Memory B cell (primary cell): ENCODE data around the gene CFAP74.

ENCODE experiments used
- ATAC-seq: fragments of 150-1000 bp; cut with Tn5 transposase; 2 replicates; pipeline ENCODE4 v1.10.0; 2021; ENCODE audit warnings: low read depth, mild to moderate bottlenecking, moderate library complexity
- DNase-seq, 2 donors: peaks; one replicate each; pipeline ENCODE4 v3.0.0; 2022; ENCODE audit warnings: low spot score in 2 of 2
- H3K27ac Mint-ChIP-seq: one replicate; pipeline ENCODE4 v1.8.0; 2022; ENCODE audit warnings: mild to moderate bottlenecking, moderate library complexity, mixed read lengths
- H3K27me3 Mint-ChIP-seq: one replicate; pipeline ENCODE4 v1.8.0; 2022; ENCODE audit warnings: mixed read lengths
- H3K36me3 Mint-ChIP-seq: one replicate; pipeline ENCODE4 v1.8.0; 2022; ENCODE audit warnings: mild to moderate bottlenecking, mixed read lengths
- H3K4me1 Mint-ChIP-seq: one replicate; pipeline ENCODE4 v1.8.0; 2022; ENCODE audit warnings: mixed read lengths
- H3K4me3 Mint-ChIP-seq: one replicate; pipeline ENCODE4 v1.8.0; 2022; ENCODE audit warnings: mild to moderate bottlenecking, moderate library complexity, mixed read lengths
- H3K9me3 Mint-ChIP-seq: one replicate; pipeline ENCODE4 v1.8.0; 2022; ENCODE audit warnings: mixed read lengths

Gene CFAP74

DNA sequence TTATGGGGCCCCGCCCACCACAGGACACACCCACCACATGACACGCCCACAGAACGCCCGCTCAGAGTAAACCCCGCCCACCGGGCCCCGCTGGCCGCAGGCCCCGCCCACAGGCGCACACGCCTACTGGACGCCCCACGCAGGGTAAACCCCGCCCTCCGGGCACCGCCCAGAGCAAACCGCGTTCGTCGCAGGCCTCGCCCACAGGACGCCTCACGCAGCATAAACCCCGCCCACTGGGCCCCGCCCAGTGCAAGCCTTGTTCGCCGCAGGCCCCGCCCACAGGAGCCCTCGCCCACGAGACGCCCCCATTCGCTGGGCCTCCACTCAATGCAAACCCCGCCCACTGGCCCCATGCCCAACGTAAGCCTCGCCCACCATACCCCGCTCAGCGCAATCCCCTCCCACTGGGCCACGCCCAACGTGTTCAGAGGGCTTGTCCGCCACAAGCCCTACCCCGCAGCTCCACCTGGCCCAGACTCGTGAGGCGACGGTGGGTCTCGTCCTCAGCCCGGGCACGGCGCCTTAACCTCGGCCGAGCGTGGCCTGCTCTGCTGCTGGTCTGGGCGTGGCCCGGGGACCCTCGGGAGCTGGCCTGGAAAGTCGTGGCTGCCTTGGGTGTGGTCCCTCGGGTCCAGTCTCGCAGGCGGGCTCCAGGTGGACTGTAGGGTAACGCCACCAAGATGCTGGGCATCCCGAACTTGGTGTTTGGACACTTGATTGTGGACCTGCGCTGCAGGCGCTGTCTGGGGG lies 84.1 kb downstream of the CFAP74 start:
- peak; percentile 83 for ATAC-seq
- Mint-ChIP-seq H3K4me1 (peaks cover 3% of the 10 kb centered on the region), H3K36me3 (no peaks in the 10 kb centered on the region), H3K4me3 (peak overlapping the region; percentile 59), H3K27ac (no peak overlapping the region), H3K9me3 (no peaks in the 10 kb centered on the region), H3K27me3 (peaks cover 4% of the 10 kb centered on the region)
- DNase-seq: peak; percentile 100

DNA sequence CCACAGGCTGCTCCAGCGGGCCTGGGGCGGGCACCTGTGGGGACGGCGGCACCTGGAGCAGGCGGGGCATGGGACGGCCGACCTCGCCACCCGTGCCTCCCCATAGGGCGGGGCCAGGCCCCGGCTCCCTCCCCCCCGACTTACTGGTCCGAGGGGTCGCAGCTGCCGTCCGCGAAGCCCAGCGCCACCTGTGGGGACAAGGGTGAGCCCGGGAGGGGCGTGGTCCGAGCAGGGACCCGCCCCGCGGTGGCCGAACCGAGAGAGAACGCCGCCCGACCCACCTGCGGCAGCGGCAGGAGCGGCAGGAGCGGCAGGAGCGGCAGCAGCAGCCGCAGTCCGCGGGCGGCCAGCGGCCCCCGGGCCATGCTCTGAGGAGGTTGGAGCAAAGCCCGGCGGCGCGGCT lies 84.7 kb downstream of the CFAP74 start, which contains the start of gene TMEM52:
TSS of gene TMEM52 (minus strand) at position 379 of the 403 bp plus-strand sequence. CDS start at position 365, 14 bp downstream.
- Mint-ChIP-seq H3K27ac (no peak within 1 kb of the TSS), H3K27me3 (peaks cover 4% of the 10 kb centered on the region), H3K36me3 (no peaks in the 10 kb centered on the region), H3K4me1 (peaks cover 3% of the 10 kb centered on the region), H3K4me3 (peak within 1 kb of the TSS; percentile 59), H3K9me3 (no peaks in the 10 kb centered on the region)
- DNase-seq: no peak
- peak; percentile 18 for ATAC-seq

DNA sequence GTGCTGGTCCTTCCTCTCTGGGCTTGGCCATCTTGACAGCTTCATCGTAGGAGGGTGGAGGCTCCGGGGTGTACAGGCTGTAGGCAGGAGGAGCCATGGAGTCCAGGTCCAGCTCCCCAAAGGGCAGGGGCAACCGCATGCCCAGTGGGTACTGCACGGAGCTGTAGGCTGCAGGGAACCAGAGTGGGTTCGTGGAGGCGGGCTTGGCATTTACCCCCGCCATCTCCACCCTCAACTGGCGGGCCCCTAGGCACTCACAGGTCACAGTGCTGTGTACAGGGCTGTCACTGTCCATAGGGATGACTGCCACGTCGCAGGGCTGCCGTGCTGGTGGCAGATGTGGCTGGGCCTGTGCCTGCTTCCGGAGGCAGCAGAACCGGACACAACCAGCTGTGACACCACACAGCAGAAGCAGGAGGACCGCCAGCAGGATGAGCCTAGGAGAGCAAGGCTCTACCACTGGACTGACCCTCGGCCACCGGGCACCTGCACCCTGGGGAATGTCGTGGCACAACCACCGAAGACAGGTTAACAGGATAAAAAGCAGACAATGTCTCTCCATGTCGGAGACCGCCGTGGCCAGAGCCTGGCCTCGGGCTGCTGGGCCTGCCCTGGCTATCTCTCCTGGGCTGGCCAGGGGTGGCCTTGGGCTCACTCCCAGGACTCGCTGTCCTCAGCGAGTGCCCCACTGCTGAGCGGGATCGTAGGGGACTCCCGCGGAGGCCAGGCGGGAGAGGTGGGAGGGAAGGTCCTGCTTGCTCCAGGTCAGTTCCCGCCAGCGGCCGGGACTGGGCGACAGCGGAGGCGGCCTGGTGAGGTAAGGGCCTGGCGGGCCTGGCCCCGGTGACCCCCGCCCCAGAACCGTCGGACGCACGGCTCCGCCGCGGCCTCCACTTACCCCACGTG lies 85.3 kb downstream of the CFAP74 start:
- H3K27ac Mint-ChIP-seq: no peak overlapping the region
- peak overlapping the region; percentile 53 for H3K4me3 Mint-ChIP-seq
- ATAC-seq: no peak
- no peaks in the 10 kb centered on the region for H3K9me3 Mint-ChIP-seq
- no peaks in the 10 kb centered on the region for H3K36me3 Mint-ChIP-seq
- H3K4me1 Mint-ChIP-seq: peaks cover 3% of the 10 kb centered on the region
- peaks cover 5% of the 10 kb centered on the region for H3K27me3 Mint-ChIP-seq
- DNase-seq: no peak

DNA sequence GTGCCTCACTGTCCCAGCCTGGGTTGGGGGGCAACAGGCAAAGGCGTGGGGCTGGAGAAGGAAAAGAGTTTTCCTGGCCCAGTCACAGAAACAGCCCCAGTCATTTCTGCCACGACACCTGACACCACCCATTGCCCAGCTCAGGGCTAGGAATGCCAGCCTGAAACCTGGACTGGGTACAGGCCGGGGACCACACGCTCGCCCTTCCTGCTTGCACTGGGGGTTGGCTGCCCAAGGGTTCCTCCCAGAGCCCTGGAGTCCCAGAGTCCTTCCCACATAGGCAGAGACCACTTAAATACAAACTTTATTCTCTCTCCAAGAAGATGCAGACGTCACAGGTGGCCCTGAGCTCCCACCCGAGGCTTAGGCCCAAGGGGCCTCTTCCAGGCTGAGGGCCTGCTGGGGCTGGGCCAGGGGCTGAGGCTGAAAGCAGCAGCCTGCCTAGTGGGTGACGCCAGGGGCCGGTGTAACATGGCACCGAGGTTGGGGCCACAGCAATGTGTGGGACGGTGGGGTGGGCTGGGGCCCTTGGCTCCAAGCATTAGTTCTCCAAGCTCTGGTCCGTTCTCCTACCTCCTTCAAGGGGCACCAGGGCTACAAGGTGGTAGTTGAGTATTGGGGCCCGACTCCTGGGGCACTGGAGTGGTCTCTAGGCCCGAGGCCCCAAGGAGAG lies 86.1 kb downstream of the CFAP74 start:
- peaks cover 3% of the 10 kb centered on the region for H3K4me1 Mint-ChIP-seq
- no peak for ATAC-seq
- H3K4me3 Mint-ChIP-seq: peak overlapping the region; percentile 49
- H3K27ac Mint-ChIP-seq: no peak overlapping the region
- peaks cover 5% of the 10 kb centered on the region for H3K27me3 Mint-ChIP-seq
- no peak for DNase-seq
- H3K9me3 Mint-ChIP-seq: no peaks in the 10 kb centered on the region
- H3K36me3 Mint-ChIP-seq: no peaks in the 10 kb centered on the region

DNA sequence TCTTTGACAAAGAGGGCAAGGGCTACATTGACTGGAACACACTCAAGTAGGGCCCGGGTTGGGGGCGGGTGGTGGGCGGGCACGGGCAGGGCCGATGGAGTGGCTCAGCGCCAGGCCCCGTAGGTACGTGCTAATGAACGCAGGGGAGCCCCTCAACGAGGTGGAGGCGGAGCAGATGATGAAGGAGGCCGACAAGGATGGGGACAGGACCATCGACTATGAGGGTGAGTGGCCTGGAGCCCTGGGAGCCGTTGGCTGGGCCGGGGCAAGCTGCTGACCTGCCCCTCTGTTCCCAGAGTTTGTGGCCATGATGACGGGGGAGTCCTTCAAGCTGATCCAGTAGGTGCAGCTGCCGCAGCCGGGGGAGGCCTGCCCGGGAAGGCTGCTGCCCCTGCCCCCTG lies 86.7 kb downstream of the CFAP74 start:
- Mint-ChIP-seq H3K4me3 (no peak overlapping the region), H3K27ac (no peak overlapping the region), H3K27me3 (peaks cover 5% of the 10 kb centered on the region), H3K9me3 (no peaks in the 10 kb centered on the region), H3K36me3 (no peaks in the 10 kb centered on the region), H3K4me1 (peaks cover 3% of the 10 kb centered on the region)
- ATAC-seq: no peak
- DNase-seq: no peak

DNA sequence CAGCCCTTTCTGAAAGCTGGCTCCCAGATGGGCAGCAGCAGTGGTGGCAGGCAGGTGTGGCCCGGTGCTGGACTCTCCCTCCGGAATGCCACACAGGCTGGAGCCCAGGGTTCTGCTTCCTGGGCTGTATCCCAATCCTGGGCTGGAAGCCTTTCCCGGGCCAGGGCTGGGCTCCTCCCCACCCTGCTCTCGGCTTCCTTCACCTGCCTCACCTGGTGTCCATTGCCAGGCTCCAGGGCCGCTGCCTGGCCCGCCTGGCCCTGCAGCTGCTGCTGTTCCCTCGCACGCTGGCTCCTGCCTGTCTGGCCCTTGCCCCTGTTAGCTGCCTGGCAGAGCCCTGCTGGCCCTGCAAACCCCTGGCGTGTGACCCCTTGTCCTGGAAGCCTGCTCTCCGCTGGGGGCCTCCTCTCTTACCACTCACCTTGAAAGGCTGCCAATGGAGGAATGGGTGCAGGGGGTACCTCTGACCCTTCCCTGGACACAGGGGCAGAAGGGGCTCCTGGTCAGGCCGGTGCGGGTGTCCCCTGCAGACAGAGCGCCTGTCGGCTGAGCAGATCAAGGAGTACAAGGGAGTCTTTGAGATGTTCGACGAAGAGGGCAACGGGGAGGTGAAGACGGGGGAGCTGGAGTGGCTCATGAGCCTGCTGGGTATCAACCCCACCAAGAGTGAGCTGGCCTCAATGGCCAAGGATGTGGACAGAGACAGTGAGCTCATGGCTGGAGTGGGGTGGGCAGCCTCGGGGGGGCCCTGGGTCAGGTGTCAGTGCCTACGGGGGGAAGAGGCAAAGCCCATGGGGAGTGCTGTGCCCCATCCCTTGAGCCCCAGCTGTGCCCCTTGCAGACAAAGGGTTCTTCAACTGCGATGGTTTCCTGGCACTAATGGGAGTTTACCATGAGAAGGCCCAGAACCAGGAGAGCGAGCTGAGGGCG lies 87.4 kb downstream of the CFAP74 start:
- Mint-ChIP-seq H3K36me3 (no peaks in the 10 kb centered on the region), H3K27me3 (peaks cover 8% of the 10 kb centered on the region), H3K4me1 (peaks cover 3% of the 10 kb centered on the region), H3K27ac (no peak overlapping the region), H3K9me3 (no peaks in the 10 kb centered on the region), H3K4me3 (no peak overlapping the region)
- no peak for ATAC-seq
- no peak for DNase-seq

DNA sequence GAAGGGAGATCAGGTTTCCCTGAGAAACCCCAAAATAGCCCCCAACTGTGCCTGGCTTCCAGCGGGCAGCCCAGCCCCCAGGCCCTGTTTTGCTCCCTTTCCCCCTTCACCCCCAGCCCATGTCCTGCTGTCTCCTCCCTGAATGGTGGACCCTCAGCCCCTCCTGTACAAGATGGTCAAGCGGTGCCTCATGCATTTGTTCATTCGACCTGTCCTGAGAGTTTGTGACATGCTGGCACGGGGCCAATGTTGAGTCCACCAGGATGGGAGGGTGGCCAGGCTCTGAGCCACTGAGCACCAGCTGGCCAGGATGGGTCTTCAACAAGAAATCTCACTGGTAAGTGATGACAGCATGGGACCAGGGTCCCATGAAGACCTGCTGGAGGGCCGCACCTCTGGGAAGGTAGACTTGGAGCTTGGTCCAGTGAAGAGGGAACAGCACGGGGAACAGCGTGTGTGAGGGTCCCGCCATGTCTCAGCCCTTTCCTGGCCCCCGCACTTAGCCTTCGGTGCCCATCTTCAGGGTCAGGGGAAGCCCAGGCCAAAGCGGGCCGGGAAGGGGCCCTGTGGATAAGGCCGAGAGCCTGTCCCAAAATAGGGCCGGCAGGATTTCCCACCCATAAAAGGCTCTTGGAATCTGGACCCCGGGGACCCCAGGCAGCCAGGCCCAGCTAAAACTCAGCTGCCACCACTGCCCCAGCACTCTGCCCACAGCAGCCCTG lies 88.5 kb downstream of the CFAP74 start, which contains the start of gene CALML6:
TSS of gene CALML6 (plus strand) at position 290 of the 722 bp plus-strand sequence. CDS start at position 311, 21 bp downstream.
- H3K4me3 Mint-ChIP-seq: no peak within 1 kb of the TSS
- DNase-seq (no peak), ATAC-seq (no peak)
- peaks cover 6% of the 10 kb centered on the region for H3K4me1 Mint-ChIP-seq
- H3K27me3 Mint-ChIP-seq: peaks cover 8% of the 10 kb centered on the region
- H3K36me3 Mint-ChIP-seq: no peaks in the 10 kb centered on the region
- no peak within 1 kb of the TSS for H3K27ac Mint-ChIP-seq
- H3K9me3 Mint-ChIP-seq: no peaks in the 10 kb centered on the region

DNA sequence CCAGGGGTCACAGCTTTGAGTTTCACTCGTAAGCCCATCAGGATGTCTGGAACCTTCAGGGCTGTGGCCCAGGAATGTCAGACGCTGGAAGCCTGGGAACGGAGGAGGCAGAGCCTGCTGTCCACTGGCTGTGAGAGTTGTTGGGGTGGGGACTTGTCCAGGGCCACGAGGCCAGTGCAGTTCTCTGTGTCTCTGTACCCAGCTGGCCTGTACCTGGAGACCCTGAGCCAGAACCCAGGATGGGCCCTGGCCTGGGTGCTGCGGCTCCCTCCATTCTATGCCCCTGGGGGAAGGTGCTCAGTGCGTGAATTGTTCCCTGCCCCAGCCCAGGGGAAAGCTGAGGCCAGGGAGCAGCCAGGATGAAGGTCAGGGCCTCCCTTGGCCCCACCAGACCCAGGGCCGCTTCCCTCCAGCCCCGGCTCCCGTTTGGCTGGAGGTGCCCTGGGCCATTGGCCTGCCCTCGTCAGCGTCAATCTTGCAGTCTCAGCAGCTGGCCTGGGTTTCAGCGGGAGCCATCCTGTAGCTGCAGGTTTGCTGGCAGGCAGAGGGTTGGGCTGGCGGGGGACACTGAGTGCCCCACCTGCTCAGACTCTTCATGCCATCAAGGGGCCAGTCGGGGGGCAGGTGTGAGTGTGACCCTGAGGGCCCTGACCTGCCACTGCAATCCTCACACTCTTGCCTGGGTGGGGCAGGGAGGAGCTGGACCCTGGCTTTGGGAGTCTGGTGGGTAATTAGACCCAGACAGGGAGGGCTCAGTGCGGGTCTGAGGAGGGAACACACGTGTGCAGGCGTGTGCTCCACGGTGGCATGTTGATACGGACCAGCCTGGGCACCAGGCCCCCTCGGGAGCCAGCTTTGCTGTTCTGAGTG lies 89.2 kb downstream of the CFAP74 start:
- Mint-ChIP-seq H3K9me3 (no peaks in the 10 kb centered on the region), H3K4me3 (no peak overlapping the region), H3K27me3 (peaks cover 8% of the 10 kb centered on the region), H3K27ac (no peak overlapping the region), H3K4me1 (peaks cover 7% of the 10 kb centered on the region), H3K36me3 (no peaks in the 10 kb centered on the region)
- no peak for ATAC-seq
- DNase-seq: no peak

DNA sequence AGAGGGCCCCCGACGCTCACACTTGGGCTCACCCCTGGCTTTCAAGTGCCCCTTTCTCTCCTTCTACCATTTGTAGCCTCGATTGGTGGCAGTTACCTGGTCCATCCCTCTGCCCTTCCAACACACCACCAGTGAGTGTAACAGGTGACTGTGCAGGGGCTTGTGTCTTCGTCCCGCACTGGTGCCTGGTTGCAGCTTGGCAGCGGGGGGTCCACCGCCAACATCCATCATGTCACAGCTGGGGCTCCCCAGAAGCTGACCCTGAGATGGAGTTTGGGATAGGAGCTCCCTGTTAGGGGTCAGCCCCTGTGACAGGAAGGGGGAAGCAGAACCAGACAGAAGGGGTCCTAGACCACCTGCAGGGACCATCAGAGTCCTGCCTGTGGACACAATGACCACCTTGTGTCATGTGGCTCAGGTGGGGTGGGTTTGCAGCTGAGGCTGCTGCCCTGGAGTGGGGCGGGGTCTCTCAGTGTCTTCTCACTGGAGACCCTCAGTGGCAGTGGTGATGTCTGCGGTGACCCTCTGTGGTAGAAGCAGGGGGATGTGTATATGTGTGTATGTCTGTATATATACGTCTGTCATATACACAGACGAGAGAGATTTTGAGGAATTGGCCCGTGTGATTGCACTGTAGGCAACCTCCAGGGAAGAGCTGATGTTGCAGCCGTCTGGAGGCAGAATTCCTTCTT lies 92.1 kb downstream of the CFAP74 start:
- Mint-ChIP-seq H3K4me3 (no peak overlapping the region), H3K4me1 (peaks cover 10% of the 10 kb centered on the region), H3K27ac (no peak overlapping the region), H3K27me3 (peaks cover 8% of the 10 kb centered on the region), H3K36me3 (no peaks in the 10 kb centered on the region), H3K9me3 (no peaks in the 10 kb centered on the region)
- DNase-seq: no peak
- ATAC-seq: no peak

DNA sequence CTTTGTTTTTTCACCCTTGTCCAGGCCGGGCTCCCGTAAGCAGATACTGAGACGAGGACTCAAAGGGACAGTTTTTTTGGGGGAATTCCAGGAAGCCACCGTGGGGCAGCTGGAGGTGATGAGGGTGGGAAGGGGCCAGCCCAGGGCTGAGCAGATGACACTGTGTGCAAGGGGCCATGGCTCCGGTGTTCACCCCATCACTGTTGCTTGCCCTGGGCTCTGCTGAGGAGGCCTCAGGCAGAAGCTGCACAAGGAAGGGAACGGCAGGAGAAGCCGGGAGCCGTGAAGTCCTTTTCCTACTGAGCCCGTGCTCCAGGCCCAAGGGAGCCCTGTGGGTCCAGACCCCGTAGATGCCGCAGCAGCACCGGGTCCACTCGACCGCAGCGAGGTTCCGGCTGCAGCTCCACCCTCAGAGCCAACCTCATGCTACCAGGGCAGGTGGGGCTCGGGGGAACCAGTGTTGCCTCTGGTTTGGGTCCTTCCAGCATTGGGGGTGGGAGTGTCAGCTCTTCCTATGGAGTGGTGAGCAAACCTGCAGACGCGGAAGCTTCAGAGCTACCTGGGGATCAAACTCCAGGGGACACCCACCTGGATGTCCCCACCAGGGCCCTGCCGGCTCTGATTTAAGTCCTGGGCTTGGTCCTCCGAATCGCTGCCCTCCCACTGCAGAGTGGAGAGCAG lies 92.8 kb downstream of the CFAP74 start:
- DNase-seq (no peak), ATAC-seq (no peak)
- Mint-ChIP-seq H3K4me1 (peaks cover 15% of the 10 kb centered on the region), H3K4me3 (peak overlapping the region; percentile 81), H3K36me3 (no peaks in the 10 kb centered on the region), H3K27ac (no peak overlapping the region), H3K9me3 (no peaks in the 10 kb centered on the region), H3K27me3 (peaks cover 5% of the 10 kb centered on the region)

DNA sequence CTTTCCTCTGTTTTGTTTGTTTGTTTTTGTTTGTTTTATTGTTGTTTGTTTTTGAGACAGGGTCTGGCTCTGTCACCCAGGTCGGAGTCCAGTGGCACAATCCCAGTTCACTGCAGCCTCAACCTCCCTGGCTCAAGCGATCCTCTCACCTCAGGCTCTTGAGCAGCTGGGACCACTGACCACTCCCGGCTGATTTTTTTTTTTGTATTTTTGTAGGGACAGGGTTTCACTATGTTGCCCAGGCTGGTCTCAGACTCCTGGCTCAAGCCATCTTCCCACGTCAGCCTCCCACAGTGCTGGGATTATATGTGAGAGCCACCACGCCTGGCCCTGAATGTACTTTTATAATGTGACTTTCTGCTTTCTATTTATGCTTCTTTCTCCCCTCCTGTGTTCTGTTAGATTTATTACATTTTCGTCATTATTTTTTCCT lies 93.5 kb downstream of the CFAP74 start:
- no peaks in the 10 kb centered on the region for H3K36me3 Mint-ChIP-seq
- H3K27me3 Mint-ChIP-seq: peaks cover 5% of the 10 kb centered on the region
- peaks cover 15% of the 10 kb centered on the region for H3K4me1 Mint-ChIP-seq
- H3K4me3 Mint-ChIP-seq: peak overlapping the region; percentile 81
- H3K9me3 Mint-ChIP-seq: no peaks in the 10 kb centered on the region
- H3K27ac Mint-ChIP-seq: peak overlapping the region; percentile 86
- ATAC-seq: no peak
- no peak for DNase-seq
